HFF-Myc (cell line): ENCODE results near the gene RNF13.
A peak's percentile ranks its signal among the peaks of the same experiment; 100 is the strongest.
"Not testable (repeated sequence)": the region's sequence is repeated elsewhere in the genome, so short reads cannot be mapped to it uniquely, and the experiment has no call there.

Experiments
- DNase-seq: peaks from one replicate; pipeline ENCODE4 v3.0.0-alpha.2; 2011; ENCODE audit warnings: low read depth; ENCODE audit errors: extremely low read depth
- H3K4me3 ChIP-seq: replicated peaks from 2 replicates; pipeline ENCODE4 v1.5.1; 2011; ENCODE audit warnings: low read depth, mild to moderate bottlenecking, control low read depth, low read length
- CTCF ChIP-seq: IDR thresholded peaks from 2 replicates; pipeline ENCODE4 v1.5.1; 2012; ENCODE audit warnings: mild to moderate bottlenecking, low read depth, low read length, control low read depth; ENCODE audit errors: missing control alignments

Gene RNF13

GRCh38 chr3:149919509-149919908 is 106.5 kb downstream of the RNF13 start:
- no peak for TF ChIP-seq CTCF
- no peak for DNase-seq
- H3K4me3 ChIP-seq: no peak overlapping the region

DNA sequence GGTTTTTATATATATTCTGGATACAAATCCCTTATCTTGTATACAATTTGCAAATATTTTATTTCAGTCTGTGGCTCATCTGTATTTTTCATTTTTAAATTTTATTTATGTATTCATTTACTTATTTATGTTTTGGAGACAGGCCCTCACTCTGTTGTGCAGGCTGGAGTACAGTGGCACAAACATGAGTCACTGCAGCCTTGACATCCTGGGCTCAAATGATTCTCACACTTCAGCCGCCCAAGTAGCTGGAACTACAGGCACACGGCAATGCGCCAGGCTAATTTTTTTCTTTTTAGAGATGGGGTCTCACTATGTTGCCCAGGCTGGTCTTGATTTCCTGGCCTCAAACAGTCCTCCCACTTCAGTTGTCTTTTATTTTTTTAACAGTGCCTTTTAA is 107.1 kb downstream of the RNF13 start:
- H3K4me3 ChIP-seq: no peak overlapping the region
- no peak for TF ChIP-seq CTCF
- DNase-seq: no peak

GRCh38 chr3:149933008-149933407 is 120.0 kb downstream of the RNF13 start:
- TF ChIP-seq CTCF: no peak
- no peak overlapping the region for H3K4me3 ChIP-seq
- DNase-seq: no peak

DNA sequence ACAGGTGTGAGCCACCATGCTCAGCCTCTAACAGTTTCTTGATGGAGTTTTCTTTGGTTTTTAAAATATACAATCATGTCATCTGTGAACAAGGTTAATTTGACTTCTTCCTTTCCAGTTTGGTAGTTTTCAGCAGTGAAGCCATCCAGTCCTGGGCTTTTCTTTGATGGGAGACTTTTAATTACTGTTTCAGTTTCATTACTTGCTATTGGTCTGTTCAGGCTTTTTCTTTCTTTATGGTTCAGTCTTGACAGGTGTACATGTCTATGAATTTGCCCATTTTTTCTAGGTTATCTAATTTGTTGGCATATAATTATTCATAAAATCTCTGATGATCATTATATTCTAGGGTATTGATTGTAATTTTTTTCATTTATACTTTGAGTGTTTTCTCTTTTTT is 120.8 kb downstream of the RNF13 start:
- DNase-seq: no peak
- H3K4me3 ChIP-seq: no peak overlapping the region
- TF ChIP-seq CTCF: no peak

DNA sequence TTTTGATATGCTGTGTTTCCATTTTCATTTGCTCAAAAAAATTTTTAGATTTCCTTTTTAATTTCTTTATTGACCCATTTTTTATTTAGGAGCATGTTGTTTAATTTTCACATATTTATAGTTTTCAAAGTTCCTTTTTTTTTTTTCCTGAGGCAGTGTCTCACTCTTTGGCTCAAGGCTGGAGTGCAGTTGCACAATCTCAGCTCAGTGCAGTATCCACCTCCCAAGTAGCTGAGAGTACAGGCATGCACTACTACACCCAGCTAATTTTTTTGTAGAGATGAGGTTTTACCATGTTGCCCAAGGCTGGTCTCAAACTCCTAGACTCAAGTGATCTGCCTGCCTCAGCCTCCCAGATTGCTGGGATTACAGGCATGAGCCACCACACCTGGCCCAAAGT is 121.5 kb downstream of the RNF13 start:
- no peak overlapping the region for H3K4me3 ChIP-seq
- no peak for TF ChIP-seq CTCF
- DNase-seq: no peak

DNA sequence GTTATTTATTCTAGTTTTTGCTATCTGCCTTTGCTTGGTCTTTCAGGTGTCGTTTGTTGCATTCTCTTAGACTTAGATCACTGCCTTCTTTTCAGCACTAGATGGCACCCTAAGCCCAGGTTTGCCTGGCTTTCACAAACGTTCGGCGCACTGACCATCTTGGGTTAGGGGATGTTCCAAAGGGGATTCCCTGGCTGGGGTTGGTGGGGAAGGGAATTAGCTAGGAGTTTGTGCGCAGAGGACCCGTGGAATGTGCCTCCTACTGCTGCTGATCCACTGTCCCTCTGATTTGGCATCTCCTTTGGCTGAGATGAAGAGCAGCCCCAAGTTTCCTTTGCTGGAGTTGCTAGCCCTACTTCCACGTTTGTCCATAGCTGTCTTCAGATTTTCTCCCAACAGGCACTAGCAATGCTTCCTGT is 123.8 kb downstream of the RNF13 start:
- TF ChIP-seq CTCF: peak; percentile 84
- no peak overlapping the region for H3K4me3 ChIP-seq
- DNase-seq: peak; percentile 22

DNA sequence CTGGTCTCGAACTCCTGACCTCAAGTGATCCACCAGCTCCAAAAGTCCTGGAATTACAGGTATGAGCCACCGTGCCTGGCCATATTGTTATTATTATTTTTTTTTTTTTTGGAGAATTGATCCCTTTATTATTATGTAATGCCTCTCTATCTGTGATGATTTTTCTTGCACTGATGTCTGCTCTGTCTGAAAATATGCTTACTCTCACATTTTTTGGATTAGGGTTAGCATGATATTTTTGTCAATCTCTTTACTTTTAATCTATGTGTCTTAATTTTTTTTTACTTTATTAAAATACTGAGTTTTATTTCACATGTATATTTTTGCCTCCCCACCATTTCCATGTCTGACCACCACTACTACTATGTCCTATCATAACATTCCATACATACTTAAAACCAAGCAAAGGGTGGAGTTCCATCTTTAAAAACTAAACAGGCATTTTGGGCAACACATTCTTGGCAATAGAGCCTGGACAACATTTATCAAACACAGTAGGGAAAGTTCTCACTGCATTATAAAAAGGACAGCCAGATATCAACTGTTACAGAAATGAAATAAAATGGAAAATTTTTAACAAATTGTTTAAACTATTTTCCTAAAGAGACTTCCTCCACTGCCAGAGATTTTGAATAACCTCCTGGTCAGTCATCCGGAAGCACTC is 125.5 kb downstream of the RNF13 start:
- not testable (repeated sequence) for DNase-seq, H3K4me3 ChIP-seq
